ENCODE results near the gene SDK2. TPM values are rescaled to one million over a fixed set of nuclear protein-coding genes. Genes with fewer than 3 reads are reported as not detected.

SDK2 gene, protein sequence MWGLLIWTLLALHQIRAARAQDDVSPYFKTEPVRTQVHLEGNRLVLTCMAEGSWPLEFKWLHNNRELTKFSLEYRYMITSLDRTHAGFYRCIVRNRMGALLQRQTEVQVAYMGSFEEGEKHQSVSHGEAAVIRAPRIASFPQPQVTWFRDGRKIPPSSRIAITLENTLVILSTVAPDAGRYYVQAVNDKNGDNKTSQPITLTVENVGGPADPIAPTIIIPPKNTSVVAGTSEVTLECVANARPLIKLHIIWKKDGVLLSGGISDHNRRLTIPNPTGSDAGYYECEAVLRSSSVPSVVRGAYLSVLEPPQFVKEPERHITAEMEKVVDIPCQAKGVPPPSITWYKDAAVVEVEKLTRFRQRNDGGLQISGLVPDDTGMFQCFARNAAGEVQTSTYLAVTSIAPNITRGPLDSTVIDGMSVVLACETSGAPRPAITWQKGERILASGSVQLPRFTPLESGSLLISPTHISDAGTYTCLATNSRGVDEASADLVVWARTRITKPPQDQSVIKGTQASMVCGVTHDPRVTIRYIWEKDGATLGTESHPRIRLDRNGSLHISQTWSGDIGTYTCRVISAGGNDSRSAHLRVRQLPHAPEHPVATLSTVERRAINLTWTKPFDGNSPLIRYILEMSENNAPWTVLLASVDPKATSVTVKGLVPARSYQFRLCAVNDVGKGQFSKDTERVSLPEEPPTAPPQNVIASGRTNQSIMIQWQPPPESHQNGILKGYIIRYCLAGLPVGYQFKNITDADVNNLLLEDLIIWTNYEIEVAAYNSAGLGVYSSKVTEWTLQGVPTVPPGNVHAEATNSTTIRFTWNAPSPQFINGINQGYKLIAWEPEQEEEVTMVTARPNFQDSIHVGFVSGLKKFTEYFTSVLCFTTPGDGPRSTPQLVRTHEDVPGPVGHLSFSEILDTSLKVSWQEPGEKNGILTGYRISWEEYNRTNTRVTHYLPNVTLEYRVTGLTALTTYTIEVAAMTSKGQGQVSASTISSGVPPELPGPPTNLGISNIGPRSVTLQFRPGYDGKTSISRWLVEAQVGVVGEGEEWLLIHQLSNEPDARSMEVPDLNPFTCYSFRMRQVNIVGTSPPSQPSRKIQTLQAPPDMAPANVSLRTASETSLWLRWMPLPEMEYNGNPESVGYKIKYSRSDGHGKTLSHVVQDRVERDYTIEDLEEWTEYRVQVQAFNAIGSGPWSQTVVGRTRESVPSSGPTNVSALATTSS (N-terminal part only)
- total RNA-seq: not detected in 2 replicates

DNA sequence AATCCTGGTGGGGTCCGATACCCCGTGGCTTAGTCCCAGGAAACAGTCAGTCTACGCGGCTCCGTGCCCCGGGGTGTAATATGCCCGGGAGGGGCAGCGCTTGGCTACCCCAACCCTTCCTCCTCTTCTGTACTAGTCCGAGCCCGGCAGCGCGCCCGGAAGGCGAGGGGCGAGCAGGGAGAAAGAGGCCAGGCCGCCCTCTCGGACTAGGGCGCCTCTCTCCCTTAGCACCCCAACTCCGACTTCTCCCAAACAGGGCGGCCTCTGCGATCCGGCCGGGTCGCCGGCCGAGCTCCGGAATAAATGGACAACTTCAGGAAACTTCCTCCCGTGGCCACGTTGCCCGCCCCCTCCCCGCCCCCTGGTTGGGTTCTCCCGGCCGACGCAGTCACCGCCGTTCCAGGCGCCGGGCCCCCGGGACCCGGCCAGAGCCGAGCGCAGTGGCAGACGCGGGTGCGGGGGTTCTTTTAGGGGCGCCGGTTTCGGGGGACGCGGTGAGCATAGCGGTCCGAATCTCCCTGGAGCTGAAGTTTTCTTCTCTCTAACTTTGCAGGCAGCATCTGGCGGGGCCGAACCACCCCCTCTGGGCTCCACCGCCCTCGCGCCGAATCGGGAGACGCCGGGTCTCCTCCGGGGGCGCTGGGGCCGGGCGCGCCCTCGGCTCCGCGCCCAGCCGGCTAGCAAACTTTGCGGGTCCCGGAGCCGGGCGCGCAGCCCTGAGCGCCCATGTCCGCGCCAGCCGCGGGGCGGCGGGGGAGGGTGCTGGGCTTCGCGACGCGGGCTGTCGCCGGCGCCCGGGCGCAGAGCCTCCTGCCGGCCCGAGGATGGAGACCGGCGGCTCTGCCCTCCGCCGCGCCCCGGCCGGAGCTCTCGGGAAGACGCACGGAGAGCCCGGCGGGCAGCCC, at the start of gene SDK2:
TSS of gene SDK2 (minus strand) at position 301 of the 905 bp plus-strand sequence. CDS start 357 bp downstream, outside the sequence.
- DNase-seq (ENCODE audit: low read depth in 2 of 2): no peak

- DNase-seq (ENCODE audit: low read depth in 2 of 2): no peak
These were observed 48.8 kb upstream of the SDK2 start for GRCh38 chr17:73693071-73693470.

DNA sequence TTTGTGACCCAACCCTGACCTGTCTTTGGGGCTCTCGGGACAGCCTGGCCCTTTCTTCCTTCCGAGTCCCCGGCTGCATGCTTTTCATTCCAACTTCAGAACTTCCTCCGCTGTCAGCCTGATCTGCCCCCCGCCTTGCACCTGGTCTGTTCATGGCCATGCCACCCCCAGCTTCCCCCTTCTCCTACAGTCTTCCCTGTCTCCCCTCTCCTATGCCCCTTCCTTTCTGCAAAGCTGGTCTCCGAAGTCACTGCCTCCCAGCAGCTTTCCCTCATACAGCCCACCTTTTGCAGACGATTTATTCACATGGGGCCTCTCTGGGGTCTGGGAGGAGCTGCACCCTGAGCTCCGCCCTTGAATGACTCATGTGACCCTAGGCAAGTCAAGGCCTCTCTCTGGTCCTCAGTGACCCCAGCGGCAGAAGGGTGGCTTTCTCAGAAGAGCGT, 47.1 kb upstream of the SDK2 start:
- DNase-seq (ENCODE audit: low read depth in 2 of 2): no peak

GRCh38 chr17:73690676-73691075, 46.4 kb upstream of the SDK2 start:
- no peak for DNase-seq (ENCODE audit: low read depth in 2 of 2)

DNA sequence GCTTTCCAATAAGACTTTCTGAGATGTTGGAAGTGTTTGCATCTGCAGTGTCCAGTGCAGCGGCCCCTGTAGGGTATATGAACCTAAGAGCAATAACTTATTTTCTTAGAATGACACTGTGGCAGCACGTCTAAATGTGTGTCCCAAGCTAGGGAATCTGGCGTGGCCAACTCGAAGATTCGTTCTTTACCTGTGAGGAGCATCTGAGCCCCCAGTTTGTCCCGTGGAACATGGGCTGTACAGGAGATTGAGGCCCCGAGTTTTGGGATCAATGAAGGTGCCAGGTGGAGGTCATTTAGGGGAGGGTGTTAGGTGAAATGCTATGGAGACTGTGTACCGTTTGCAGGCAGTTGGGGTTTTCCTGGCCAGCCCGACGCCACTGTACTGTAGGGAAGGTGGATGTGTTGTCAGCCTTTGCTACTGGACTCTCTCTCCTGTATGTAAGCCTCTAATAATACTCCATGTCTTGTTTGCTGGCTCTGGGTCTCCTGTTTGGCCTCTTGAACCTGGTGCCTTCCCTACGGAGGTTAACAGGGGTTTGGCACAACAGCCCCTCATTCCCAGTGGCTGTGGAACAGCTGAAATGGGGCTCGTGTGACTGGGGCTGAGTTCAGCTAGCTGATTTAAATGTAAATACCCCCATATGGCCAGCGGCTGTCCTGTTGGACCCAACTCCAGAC, 45.5 kb upstream of the SDK2 start:
- no peak for DNase-seq (ENCODE audit: low read depth in 2 of 2)

DNA sequence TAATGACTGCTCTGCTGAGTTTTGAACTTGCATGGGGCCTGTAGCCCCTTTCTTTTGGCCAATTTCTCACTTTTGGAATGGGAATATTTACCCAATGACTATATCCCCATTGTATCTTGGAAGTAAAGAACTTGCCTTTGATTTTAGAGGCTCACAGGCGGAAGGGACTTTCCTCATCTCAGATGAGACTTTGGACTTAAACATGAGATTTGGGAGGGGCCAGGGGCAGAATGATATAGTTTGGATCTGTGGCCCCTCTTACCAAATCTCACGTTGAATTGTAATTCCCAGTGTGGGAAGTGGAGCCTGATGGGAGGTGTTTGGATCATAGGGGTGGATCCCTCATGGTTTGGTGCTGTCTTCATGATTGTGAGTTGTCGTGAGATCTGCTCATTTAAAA, 42.7 kb upstream of the SDK2 start:
- DNase-seq (ENCODE audit: low read depth in 2 of 2): no peak

GRCh38 chr17:73686126-73686525, 41.9 kb upstream of the SDK2 start:
- no peak for DNase-seq (ENCODE audit: low read depth in 2 of 2)

- no peak for DNase-seq (ENCODE audit: low read depth in 2 of 2)
These were observed 39.9 kb upstream of the SDK2 start for GRCh38 chr17:73684183-73684582.

GRCh38 chr17:73683771-73684170, 39.5 kb upstream of the SDK2 start:
- DNase-seq (ENCODE audit: low read depth in 2 of 2): no peak

GRCh38 chr17:73681946-73682345, 37.7 kb upstream of the SDK2 start:
- DNase-seq (ENCODE audit: low read depth in 2 of 2): no peak

- DNase-seq (ENCODE audit: low read depth in 2 of 2): no peak
These were observed 35.2 kb upstream of the SDK2 start for GRCh38 chr17:73679476-73679875.

DNA sequence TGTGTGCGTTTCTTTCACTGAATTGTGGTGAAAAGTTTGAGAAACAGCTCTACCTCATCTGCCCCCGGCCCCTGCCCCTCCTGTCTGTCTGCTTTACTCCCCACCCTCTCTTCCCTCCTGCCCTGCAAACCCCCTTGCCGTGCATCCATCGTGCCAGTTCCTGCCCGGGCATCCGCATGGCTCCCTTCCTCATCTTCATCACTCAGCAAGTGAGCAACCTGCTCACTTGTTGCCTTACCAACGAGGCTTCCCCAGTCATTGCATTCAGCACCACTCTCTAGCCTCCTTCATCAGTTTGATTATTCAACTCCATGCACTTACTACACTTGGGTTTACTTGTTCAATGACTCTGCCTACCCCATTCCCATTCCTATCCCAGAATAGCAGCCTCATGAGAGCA, 34.8 kb upstream of the SDK2 start:
- DNase-seq (ENCODE audit: low read depth in 2 of 2): no peak

- no peak for DNase-seq (ENCODE audit: low read depth in 2 of 2)
These were observed 25.5 kb upstream of the SDK2 start for GRCh38 chr17:73669771-73670170.

- no peak for DNase-seq (ENCODE audit: low read depth in 2 of 2)
These were observed 23.1 kb upstream of the SDK2 start for GRCh38 chr17:73667181-73667959.

- DNase-seq (ENCODE audit: low read depth in 2 of 2): no peak
These were observed 19.4 kb upstream of the SDK2 start for GRCh38 chr17:73663614-73664013.

- DNase-seq (ENCODE audit: low read depth in 2 of 2): no peak
These were observed 16.1 kb upstream of the SDK2 start for GRCh38 chr17:73660366-73660765.

GRCh38 chr17:73658821-73659515, 14.7 kb upstream of the SDK2 start:
- DNase-seq (ENCODE audit: low read depth in 2 of 2): no peak

- DNase-seq (ENCODE audit: low read depth in 2 of 2): peak in 1 of 2 donors; percentile 29
These were observed 13.3 kb upstream of the SDK2 start for GRCh38 chr17:73657473-73658116.
